NCI-H1092 (cell line): ENCODE data around the gene COL27A1.
"Not testable (repeated sequence)": the region's sequence is repeated elsewhere in the genome, so short reads cannot be mapped to it uniquely, and the experiment has no call there.

ENCODE experiments used
- DNase-seq: peaks from one replicate; lab custom pipeline; 2025; lab: John Stamatoyannopoulos, UW

Gene COL27A1

GRCh38 chr9:114324492-114324891 lies 169.2 kb downstream of the COL27A1 start:
- no peak for DNase-seq

GRCh38 chr9:114324965-114325364 lies 169.6 kb downstream of the COL27A1 start:
- DNase-seq: not testable (repeated sequence)

- DNase-seq: not testable (repeated sequence)
These were observed 170.4 kb downstream of the COL27A1 start for GRCh38 chr9:114325684-114326254.

GRCh38 chr9:114327749-114328148 lies 172.4 kb downstream of the COL27A1 start:
- DNase-seq: no peak

- not testable (repeated sequence) for DNase-seq
These were observed 173.1 kb downstream of the COL27A1 start for GRCh38 chr9:114328357-114328820.

- DNase-seq: not testable (repeated sequence)
These were observed 173.7 kb downstream of the COL27A1 start for GRCh38 chr9:114328937-114329624.

GRCh38 chr9:114329625-114330022 lies 174.3 kb downstream of the COL27A1 start, which contains the start of gene ORM2:
Gene ORM2 (plus strand): TSS chr9:114329869. CDS start chr9:114329905, 36 bp downstream.
- not testable (repeated sequence) for DNase-seq

- DNase-seq: no peak
These were observed 175.3 kb downstream of the COL27A1 start for GRCh38 chr9:114330636-114331035.

- DNase-seq: not testable (repeated sequence)
These were observed 176.2 kb downstream of the COL27A1 start for GRCh38 chr9:114331229-114332195.

- DNase-seq: not testable (repeated sequence)
These were observed 177.2 kb downstream of the COL27A1 start for GRCh38 chr9:114332474-114333040.

GRCh38 chr9:114333718-114334117 lies 178.4 kb downstream of the COL27A1 start:
- DNase-seq: not testable (repeated sequence)

- no peak for DNase-seq
These were observed 179.2 kb downstream of the COL27A1 start for GRCh38 chr9:114334490-114334889.

GRCh38 chr9:114335745-114336144 lies 180.4 kb downstream of the COL27A1 start:
- no peak for DNase-seq

- DNase-seq: no peak
These were observed 180.8 kb downstream of the COL27A1 start for GRCh38 chr9:114336157-114336556.

GRCh38 chr9:114336699-114337395 lies 181.5 kb downstream of the COL27A1 start:
- no peak for DNase-seq

GRCh38 chr9:114338187-114338586 lies 182.8 kb downstream of the COL27A1 start:
- no peak for DNase-seq

GRCh38 chr9:114339130-114339908 lies 184.0 kb downstream of the COL27A1 start:
- peak; percentile 27 for DNase-seq

- DNase-seq: no peak
These were observed 186.0 kb downstream of the COL27A1 start for GRCh38 chr9:114341152-114341830.

GRCh38 chr9:114341991-114342390 lies 186.7 kb downstream of the COL27A1 start:
- DNase-seq: no peak
